ENCODE measurements around the gene RPS3.

DNA sequence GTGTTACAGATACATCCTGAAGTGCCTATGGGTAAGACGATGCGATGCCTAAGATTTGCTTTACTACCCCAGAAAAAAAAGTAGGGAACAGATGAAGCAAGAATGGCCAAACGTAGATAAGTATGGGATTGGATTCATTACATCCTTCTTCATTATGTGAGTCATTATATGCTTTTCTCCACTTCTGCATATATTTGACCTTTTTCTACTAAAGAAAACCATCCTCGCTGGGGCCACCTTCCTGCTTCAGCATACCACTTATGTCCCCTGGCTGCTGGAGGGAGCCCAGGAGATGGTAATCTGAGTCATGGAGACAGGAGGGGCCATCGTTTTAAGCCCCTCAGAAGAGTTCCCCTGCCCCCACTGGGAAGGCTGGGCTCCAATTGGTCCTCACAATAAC is 48.1 kb downstream of the RPS3 start:
- TF ChIP-seq, protein P1, sequence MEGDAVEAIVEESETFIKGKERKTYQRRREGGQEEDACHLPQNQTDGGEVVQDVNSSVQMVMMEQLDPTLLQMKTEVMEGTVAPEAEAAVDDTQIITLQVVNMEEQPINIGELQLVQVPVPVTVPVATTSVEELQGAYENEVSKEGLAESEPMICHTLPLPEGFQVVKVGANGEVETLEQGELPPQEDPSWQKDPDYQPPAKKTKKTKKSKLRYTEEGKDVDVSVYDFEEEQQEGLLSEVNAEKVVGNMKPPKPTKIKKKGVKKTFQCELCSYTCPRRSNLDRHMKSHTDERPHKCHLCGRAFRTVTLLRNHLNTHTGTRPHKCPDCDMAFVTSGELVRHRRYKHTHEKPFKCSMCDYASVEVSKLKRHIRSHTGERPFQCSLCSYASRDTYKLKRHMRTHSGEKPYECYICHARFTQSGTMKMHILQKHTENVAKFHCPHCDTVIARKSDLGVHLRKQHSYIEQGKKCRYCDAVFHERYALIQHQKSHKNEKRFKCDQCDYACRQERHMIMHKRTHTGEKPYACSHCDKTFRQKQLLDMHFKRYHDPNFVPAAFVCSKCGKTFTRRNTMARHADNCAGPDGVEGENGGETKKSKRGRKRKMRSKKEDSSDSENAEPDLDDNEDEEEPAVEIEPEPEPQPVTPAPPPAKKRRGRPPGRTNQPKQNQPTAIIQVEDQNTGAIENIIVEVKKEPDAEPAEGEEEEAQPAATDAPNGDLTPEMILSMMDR (IDR thresholded peaks at IDR 0.05), result no peak
- no peak for TF ChIP-seq POLR2A (IDR thresholded peaks at IDR 0.05)
